ENCODE data around the gene FADS2. TPM values are rescaled to one million over a fixed set of nuclear protein-coding genes. Genes with fewer than 3 reads are reported as not detected.

The FADS2 gene
- total and polyA plus RNA-seq, 12 donors, result 12.2 to 37.0 (median 23.5) TPM

DNA sequence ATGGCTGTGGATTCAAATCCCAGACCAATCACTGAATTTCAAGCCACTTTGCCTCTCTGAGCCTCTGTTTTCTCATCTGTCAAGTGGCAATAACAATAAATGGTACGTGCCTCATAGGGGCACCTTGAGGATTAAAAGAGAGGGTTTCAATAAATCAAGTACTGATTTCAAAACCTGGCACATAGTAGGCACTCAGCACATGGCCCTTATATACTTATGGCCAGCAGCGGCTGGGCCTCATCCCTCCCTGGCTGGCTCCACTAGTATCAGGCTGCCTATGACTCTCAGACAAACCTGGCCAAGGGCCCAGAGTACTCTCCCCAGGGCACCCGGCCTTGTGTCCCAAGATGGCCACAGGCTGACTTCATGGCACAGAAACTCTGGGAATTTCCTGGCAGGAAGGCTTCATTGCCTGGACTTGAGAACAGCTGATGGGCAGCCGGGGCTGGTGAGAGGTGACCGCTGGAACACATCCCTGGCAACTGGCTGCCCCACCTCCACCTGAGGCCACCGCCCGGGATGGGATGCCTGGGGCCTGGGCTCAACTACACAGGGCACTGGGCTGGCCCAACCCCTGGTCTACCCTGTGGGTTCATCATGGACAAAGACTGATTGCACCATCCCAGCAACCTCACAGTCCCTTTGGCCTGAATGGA lies 59.9 kb downstream of the FADS2 start:
- 28 to 30% methylated on average over 7 of the region's 7 CpGs for WGBS, 2 donors
- ATAC-seq (peak; percentile 48 to 84 (median 77)), DNase-seq (peak; percentile 83 to 91)
- peaks cover 14 to 86% (median 70%) of the 10 kb centered on the region in 9 donors for H3K4me1 ChIP-seq
- TF ChIP-seq, protein P1, sequence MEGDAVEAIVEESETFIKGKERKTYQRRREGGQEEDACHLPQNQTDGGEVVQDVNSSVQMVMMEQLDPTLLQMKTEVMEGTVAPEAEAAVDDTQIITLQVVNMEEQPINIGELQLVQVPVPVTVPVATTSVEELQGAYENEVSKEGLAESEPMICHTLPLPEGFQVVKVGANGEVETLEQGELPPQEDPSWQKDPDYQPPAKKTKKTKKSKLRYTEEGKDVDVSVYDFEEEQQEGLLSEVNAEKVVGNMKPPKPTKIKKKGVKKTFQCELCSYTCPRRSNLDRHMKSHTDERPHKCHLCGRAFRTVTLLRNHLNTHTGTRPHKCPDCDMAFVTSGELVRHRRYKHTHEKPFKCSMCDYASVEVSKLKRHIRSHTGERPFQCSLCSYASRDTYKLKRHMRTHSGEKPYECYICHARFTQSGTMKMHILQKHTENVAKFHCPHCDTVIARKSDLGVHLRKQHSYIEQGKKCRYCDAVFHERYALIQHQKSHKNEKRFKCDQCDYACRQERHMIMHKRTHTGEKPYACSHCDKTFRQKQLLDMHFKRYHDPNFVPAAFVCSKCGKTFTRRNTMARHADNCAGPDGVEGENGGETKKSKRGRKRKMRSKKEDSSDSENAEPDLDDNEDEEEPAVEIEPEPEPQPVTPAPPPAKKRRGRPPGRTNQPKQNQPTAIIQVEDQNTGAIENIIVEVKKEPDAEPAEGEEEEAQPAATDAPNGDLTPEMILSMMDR (IDR thresholded peaks at IDR 0.05), result no peak
- H3K4me3 ChIP-seq, result peak overlapping the region in 1 of 10 donors; percentile 17
- intact Hi-C loops (cut with DNase I), result loop anchor here in 4 of 10 donors (1.0 to 5.0 kb wide), 3 partner anchors 14 to 90 kb away; partner anchors contain the start of gene FADS1 (in 3 of the 4)
- peak overlapping the region in 9 of 10 donors; percentile 61 to 97 (median 94) for H3K27ac ChIP-seq
- no peaks in the 10 kb centered on the region for H3K27me3 ChIP-seq
- peaks cover 0 to 9% (median 0%) of the 10 kb centered on the region in 9 donors for H3K36me3 ChIP-seq
- H3K9me3 ChIP-seq, result no peaks in the 10 kb centered on the region

DNA sequence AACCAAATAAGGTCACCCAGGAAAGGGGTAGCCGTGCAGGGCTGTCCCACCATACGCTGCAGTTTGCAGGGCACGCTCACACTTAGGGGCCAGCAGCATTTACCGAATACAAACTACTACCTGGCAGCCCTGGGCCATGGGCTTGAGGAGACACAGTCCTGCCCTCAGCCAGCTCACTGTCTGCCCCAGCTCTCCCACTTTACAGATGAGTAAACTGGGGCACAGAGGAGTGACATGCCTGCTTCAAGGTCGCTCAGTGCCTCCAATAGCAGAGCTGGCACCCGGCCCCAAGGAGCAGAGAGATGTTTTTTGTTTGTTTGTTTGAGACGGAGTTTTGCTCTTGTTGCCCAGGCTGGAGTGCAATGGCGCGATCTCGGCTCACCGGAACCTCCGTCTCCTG lies 60.5 kb downstream of the FADS2 start:
- ATAC-seq (no peak), DNase-seq (no peak)
- Histone ChIP-seq H3K27me3 (no peaks in the 10 kb centered on the region), H3K4me1 (peaks cover 14 to 81% (median 64%) of the 10 kb centered on the region in 9 donors), H3K36me3 (peaks cover 0 to 9% (median 0%) of the 10 kb centered on the region in 9 donors), H3K4me3 (peak overlapping the region in 2 of 10 donors; percentile 2 to 17), H3K9me3 (no peaks in the 10 kb centered on the region), H3K27ac (peak overlapping the region; percentile 51 to 97 (median 85))
- WGBS, 2 donors, result 84 to 87% methylated on average over 12 of the region's 12 CpGs
- TF ChIP-seq, protein P1 (IDR thresholded peaks at IDR 0.05), result no peak
- intact Hi-C loops (cut with DNase I), result loop anchor here in 4 of 10 donors (1.0 to 5.0 kb wide), 2 partner anchors 14 to 71 kb away; partner anchors contain the start of gene FADS1 (in 3 of the 4)

DNA sequence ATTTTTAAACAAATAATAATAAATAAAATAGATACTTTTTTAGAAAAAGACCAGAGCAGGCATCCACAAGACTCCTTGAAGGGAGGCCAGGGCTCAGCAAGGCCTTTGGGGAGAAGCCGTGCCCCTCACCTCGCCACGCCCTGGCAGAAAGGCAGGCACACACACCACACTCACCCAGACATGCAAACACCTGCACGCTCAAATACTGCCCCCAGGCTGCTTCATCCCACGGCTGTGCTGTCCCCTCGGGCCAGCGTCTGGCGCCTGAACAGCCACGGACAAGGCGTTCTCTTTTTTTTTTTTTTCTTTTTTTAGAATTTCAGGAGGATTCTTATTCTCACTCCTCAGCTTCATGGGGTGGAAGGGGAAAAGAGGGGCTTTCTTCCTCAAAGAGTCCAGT lies 61.7 kb downstream of the FADS2 start:
- intact Hi-C loops (cut with DNase I), result loop anchor here in 6 of 10 donors (2.0 to 10.0 kb wide), 6 partner anchors 19 to 217 kb away; partner anchors contain the start of gene FADS1 (in 4 of the 6)
- peak overlapping the region; percentile 63 to 98 (median 93) for H3K4me3 ChIP-seq
- TF ChIP-seq, protein P1 (IDR thresholded peaks at IDR 0.05), result peak in 3 of 9 donors; percentile 17 to 20 (median 19)
- H3K36me3 ChIP-seq, result peaks cover 0 to under 1% (median 0%) of the 10 kb centered on the region in 9 donors
- H3K27me3 ChIP-seq, result no peaks in the 10 kb centered on the region
- H3K4me1 ChIP-seq, result peaks cover 14 to 70% (median 56%) of the 10 kb centered on the region in 9 donors
- H3K9me3 ChIP-seq, result no peaks in the 10 kb centered on the region
- ATAC-seq, result no peak
- WGBS, 2 donors, result 74 to 84% methylated on average over 10 of the region's 10 CpGs
- DNase-seq, result no peak
- H3K27ac ChIP-seq, result peak overlapping the region in 9 of 10 donors; percentile 91 to 98 (median 96)

DNA sequence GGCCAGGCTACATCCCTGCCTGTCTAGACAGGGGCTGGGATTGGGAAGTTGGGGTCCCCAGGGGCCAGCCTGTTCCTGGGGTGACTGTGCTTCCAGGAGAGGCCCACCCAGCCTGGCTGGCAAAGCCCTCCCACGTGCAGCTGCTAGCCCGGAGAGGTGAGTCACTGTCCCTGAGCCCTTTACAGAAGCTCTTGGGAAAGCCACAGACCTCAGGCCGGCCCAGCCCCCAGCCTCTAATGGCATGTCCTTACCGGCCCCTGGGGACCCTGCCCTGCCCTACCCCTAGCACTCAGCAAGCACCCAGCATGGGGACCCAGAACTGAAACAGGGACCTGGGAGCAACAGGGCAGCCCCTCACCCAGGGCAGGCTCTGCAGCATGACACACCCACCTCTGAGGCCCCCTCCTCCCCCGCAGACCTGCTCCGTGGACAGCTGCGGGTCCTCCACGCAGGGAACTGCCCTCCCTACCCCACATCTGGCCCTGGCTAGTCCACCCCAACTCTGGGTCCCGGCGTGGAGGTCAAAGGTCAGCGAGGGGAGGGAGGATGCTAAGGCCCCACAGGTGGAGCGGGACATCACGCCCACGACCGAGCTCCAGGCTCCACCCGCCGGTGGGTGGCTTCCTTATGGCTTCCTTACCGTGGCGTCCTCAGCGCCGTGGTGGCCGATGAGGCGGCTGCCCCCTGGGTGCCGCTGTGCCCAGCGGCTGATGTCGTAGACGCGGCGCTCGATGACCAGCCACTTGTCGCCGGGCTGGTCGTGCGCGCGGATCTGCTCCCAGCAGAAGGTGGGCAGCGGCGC lies 62.6 kb downstream of the FADS2 start:
- no peaks in the 10 kb centered on the region for H3K27me3 ChIP-seq
- peak overlapping the region; percentile 63 to 98 (median 93) for H3K4me3 ChIP-seq
- WGBS, 2 donors, result 1 to 2% methylated on average over 38 of the region's 38 CpGs
- no peaks in the 10 kb centered on the region for H3K36me3 ChIP-seq
- intact Hi-C loops (cut with DNase I), result loop anchor here in 5 of 10 donors (2.0 to 10.0 kb wide), 6 partner anchors 20 to 217 kb away; partner anchors contain the start of gene FADS1 (in 1 of the 5)
- peak overlapping the region; percentile 84 to 98 (median 96) for H3K27ac ChIP-seq
- DNase-seq, result peak; percentile 48 to 55
- TF ChIP-seq, protein P1 (IDR thresholded peaks at IDR 0.05), result peak in 5 of 9 donors; percentile 4 to 37 (median 16)
- peak in 7 of 8 donors; percentile 3 to 46 (median 19) for ATAC-seq
- H3K4me1 ChIP-seq, result peaks cover 14 to 61% (median 48%) of the 10 kb centered on the region in 9 donors
- no peaks in the 10 kb centered on the region for H3K9me3 ChIP-seq

Data from heart right ventricle (tissue), 16 donors.